Astrocyte of the cerebellum (primary cell): Measurements from ENCODE around the gene SPATS2.

Experiments
- DNase-seq: peaks from one replicate; pipeline ENCODE4 v3.0.0-alpha.2; 2011; ENCODE audit warnings: low read depth
- H3K4me3 ChIP-seq: 2 replicates; pipeline ENCODE4 v1.5.1; 2011; ENCODE audit warnings: mild to moderate bottlenecking, low read depth, low read length, moderate library complexity
- in situ Hi-C: cut with HindIII; loops from 2 replicates; pipeline ENCODE4 v1.10.0; 2017; ENCODE audit warnings: low sequenced_read_pairs
- TF ChIP-seq, protein P1 (sequence below): IDR thresholded peaks from 2 replicates; pipeline ENCODE4 v1.5.1; 2012; ENCODE audit warnings: low read length, low read depth, moderate library complexity, mild to moderate bottlenecking; ENCODE audit errors: missing control alignments

Gene SPATS2

DNA sequence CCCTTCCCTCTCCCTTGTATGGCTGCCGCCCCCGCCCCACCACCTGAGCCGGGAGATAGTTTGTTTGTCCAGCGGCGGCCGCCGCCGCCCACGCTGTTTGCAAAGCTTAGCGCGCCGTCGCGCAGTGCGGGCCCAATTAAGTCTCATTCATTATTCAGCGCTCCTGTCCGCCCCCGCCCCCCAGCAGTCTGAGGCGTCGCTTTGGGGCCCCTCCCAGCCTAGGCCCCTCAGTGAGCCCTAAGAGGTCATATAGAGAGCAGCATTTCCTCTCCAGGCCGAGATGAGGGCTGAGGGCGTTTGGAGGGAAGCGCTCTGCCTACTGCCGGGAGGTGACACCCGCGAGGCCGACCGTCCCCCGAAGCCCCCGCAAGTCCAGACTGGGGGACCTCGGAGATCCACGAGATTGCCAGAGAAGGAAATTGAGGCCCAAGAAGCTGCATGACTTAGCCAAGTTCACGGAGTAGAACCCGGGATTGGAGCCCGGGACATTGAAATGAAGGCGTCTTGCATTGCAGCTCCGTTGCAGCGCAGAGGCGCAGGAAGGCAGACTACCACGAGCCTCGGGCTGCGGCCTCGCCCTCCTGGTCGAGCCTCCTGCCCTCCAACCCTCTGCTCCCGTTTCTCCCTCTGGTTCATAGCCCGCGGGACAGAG lies 20.5 kb upstream of the SPATS2 start, which contains the start of gene DNAJC22:
TSS of gene DNAJC22 (plus strand) at position 230 of the 652 bp plus-strand sequence. CDS start 1,985 bp downstream, outside the sequence.
- no peak for DNase-seq
- in situ Hi-C loops = no loop called here
- H3K4me3 ChIP-seq = peak within 1 kb of the TSS; percentile 43
- TF ChIP-seq, protein P1, sequence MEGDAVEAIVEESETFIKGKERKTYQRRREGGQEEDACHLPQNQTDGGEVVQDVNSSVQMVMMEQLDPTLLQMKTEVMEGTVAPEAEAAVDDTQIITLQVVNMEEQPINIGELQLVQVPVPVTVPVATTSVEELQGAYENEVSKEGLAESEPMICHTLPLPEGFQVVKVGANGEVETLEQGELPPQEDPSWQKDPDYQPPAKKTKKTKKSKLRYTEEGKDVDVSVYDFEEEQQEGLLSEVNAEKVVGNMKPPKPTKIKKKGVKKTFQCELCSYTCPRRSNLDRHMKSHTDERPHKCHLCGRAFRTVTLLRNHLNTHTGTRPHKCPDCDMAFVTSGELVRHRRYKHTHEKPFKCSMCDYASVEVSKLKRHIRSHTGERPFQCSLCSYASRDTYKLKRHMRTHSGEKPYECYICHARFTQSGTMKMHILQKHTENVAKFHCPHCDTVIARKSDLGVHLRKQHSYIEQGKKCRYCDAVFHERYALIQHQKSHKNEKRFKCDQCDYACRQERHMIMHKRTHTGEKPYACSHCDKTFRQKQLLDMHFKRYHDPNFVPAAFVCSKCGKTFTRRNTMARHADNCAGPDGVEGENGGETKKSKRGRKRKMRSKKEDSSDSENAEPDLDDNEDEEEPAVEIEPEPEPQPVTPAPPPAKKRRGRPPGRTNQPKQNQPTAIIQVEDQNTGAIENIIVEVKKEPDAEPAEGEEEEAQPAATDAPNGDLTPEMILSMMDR = no peak

DNA sequence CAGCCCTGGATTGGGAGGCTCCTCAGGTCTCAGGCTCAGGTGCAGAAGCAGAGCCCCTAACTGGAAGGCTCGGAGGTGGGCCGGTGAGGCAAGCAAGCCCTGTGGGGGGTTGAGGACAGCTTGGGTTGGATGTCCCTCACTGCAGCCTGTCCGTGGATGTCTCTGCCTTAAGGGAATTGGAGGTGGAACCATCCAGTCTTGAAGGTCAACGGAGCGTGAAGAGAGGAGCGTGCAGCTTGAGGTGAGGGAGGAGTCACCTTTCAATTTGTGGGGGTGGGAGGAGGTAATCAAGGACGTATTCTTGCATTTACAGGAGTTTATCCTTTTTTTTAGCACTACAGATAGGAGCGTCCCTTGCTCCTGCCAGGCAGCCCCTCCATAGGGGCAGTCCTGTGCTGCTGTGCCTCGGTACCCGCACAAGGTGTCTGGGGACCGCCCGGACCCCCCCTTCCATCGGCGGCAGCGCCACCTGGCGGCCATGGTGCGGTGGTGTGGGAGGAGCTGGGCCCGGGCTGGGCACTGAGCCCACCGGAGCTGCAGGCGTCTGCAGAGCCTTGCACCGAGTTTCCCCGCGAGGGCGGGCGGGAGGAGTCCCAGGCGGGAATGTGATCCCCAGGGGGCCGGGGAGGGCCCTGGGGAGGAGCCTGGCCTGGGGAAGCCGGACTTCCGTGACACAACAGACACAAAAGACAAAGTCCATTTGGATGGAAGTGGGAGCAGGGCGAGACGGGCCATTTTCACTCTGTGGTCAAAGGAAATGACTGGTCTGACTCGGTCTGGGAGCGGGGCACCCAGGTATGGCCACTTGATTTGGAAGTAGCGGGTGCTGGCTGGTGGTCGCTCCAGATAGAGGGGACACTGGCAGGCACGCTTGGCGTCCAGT lies 19.7 kb upstream of the SPATS2 start:
- peak; percentile 53 for DNase-seq
- peak overlapping the region; percentile 43 for H3K4me3 ChIP-seq
- in situ Hi-C loops = no loop called here
- TF ChIP-seq, protein P1 = peak; percentile 90

DNA sequence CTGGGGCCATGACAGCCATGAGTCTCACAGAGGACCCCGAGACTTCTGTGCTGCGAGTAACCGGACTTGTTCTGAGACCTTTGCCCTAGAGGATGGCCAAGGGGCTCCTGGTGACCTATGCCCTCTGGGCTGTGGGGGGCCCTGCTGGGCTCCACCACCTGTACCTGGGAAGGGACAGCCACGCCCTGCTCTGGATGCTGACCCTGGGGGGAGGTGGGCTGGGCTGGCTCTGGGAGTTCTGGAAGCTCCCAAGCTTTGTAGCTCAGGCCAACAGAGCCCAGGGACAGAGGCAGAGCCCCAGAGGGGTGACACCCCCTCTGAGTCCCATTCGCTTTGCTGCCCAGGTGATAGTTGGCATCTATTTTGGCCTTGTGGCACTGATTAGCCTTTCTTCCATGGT lies 18.5 kb upstream of the SPATS2 start:
- in situ Hi-C loops = no loop called here
- TF ChIP-seq, protein P1 = no peak
- DNase-seq = no peak
- no peak overlapping the region for H3K4me3 ChIP-seq

DNA sequence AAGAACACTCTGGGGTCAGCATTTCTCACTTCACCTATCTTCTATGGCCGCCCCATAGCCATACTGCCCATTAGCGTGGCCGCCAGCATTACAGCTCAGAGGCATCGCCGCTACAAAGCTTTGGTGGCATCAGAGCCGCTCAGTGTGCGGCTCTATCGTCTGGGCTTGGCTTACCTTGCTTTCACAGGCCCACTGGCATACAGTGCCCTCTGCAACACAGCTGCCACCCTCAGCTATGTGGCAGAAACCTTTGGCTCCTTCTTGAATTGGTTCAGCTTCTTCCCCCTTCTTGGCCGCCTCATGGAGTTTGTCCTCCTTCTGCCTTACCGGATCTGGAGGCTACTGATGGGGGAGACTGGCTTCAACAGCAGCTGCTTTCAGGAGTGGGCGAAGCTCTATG lies 18.0 kb upstream of the SPATS2 start:
- no peak overlapping the region for H3K4me3 ChIP-seq
- DNase-seq = no peak
- in situ Hi-C loops = no loop called here
- TF ChIP-seq, protein P1 = no peak

DNA sequence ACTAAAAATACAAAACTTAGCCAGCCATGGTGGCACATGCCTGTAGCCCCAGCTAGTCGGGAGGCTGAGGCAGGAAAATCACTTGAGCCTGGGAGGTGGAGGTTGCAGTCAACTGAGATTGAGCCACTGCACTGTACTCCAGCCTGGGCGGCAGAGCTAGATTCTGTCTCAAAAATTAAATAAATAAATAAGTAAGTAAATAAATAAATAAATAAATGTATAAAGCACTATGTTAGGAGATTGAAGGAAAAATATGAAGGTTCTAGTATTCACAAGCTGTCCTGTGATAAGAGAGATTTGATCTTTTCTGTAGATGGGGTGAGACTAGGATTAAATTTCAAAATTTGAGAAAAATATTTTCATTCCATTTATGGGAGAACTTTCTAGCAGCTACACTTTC lies 14.9 kb upstream of the SPATS2 start:
- H3K4me3 ChIP-seq = no peak overlapping the region
- TF ChIP-seq, protein P1 = no peak
- in situ Hi-C loops = no loop called here
- no peak for DNase-seq

DNA sequence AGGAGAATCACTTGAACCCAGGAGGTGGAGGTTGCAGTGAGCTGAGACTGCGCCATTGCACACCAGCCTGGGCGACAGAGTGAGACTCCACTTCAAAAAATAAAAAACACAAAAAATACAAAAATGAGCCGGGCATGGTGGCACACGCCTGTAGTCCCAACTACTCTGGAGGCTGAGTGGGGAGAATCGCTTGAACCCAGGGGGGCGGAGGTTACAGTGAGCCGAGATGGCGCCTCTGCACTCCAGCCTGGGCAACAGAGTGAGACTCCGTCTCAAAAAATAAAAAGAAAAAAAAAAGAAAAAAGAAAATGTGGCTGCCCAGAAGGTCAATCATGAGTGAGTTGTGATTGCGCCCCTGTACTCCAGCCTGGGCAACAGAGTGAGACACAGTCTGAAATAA lies 11.3 kb upstream of the SPATS2 start:
- DNase-seq = no peak
- TF ChIP-seq, protein P1 = no peak
- in situ Hi-C loops = no loop called here
- no peak overlapping the region for H3K4me3 ChIP-seq
